ENCODE measurements around the gene CLIC4. TPM values are rescaled to one million over a fixed set of nuclear protein-coding genes. Genes with fewer than 3 reads are reported as not detected.

CLIC4 gene
- total RNA-seq, 1 experiment from 2014 or later: 62.7 TPM

DNA sequence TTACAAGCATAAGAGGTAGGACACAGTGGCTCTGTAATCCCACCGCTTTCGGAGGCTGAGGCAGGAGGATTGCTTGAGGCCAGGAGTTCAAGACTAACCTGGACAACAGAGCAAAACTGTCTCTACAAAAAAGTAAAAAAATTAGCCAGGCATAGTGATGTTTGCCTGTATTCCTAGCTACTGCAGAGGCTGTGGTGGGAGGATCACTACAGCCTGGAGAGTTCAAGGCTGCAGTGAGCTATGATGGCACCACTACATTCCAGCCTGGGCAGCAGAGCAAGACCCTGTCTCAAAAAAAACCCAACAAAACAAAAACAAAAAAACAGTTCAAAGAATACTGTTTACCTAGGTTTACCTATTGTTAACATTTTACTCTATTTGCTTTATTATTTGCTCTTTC lies 37.4 kb downstream of the CLIC4 start:
- H3K27me3 Mint-ChIP-seq (ENCODE audit: unreplicated experiment): no peaks in the 10 kb centered on the region
- TF ChIP-seq, protein P1, sequence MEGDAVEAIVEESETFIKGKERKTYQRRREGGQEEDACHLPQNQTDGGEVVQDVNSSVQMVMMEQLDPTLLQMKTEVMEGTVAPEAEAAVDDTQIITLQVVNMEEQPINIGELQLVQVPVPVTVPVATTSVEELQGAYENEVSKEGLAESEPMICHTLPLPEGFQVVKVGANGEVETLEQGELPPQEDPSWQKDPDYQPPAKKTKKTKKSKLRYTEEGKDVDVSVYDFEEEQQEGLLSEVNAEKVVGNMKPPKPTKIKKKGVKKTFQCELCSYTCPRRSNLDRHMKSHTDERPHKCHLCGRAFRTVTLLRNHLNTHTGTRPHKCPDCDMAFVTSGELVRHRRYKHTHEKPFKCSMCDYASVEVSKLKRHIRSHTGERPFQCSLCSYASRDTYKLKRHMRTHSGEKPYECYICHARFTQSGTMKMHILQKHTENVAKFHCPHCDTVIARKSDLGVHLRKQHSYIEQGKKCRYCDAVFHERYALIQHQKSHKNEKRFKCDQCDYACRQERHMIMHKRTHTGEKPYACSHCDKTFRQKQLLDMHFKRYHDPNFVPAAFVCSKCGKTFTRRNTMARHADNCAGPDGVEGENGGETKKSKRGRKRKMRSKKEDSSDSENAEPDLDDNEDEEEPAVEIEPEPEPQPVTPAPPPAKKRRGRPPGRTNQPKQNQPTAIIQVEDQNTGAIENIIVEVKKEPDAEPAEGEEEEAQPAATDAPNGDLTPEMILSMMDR (IDR thresholded peaks at IDR 0.05; ENCODE audit: unreplicated experiment): no peak
- DNase-seq: no peak
- H3K36me3 Mint-ChIP-seq (ENCODE audit: insufficient read depth, unreplicated experiment): peaks cover 4% of the 10 kb centered on the region
- no TSS peak for BruUV-seq (replicated peaks)
- peaks cover 15% of the 10 kb centered on the region for H3K4me1 Mint-ChIP-seq (ENCODE audit: low read depth, unreplicated experiment)
- intact Hi-C loops (cut with micrococcal nuclease; ENCODE audit: unreplicated experiment): no loop called here
- H3K9me3 Mint-ChIP-seq (ENCODE audit: low read depth, unreplicated experiment): no peaks in the 10 kb centered on the region
- CTCF ChIA-PET: no interaction called here
- no peak overlapping the region for H3K27ac Mint-ChIP-seq (ENCODE audit: unreplicated experiment)
- H3K4me3 Mint-ChIP-seq (ENCODE audit: low read depth, unreplicated experiment): no peak overlapping the region

DNA sequence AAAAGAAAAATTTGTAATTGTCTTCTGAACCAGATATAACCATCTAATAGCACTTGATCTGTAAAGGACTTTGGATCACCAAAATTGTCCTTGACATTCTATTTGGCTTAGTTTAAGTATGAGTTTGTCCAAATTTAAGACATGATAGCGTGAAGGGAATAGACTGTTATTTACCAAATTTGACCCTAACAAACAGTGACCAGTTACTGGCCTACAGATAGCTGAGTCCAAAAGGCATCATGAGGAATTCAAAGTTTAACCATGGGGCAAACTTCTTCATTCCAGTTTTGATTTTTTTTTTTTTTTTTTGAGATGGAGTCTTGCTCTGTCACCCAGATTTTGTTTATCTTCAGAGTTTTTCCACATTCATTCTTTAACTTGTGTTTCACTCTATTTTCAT lies 38.5 kb downstream of the CLIC4 start:
- no TSS peak for BruUV-seq (replicated peaks)
- Mint-ChIP-seq H3K36me3 (ENCODE audit: insufficient read depth, unreplicated experiment) (peaks cover 4% of the 10 kb centered on the region), H3K4me3 (ENCODE audit: low read depth, unreplicated experiment) (no peak overlapping the region), H3K9me3 (ENCODE audit: low read depth, unreplicated experiment) (no peaks in the 10 kb centered on the region), H3K4me1 (ENCODE audit: low read depth, unreplicated experiment) (peaks cover 15% of the 10 kb centered on the region), H3K27me3 (ENCODE audit: unreplicated experiment) (no peaks in the 10 kb centered on the region), H3K27ac (ENCODE audit: unreplicated experiment) (no peak overlapping the region)
- TF ChIP-seq, protein P1 (IDR thresholded peaks at IDR 0.05; ENCODE audit: unreplicated experiment): no peak
- DNase-seq: no peak
- intact Hi-C loops (cut with micrococcal nuclease; ENCODE audit: unreplicated experiment): no loop called here
- CTCF ChIA-PET: no interaction called here

DNA sequence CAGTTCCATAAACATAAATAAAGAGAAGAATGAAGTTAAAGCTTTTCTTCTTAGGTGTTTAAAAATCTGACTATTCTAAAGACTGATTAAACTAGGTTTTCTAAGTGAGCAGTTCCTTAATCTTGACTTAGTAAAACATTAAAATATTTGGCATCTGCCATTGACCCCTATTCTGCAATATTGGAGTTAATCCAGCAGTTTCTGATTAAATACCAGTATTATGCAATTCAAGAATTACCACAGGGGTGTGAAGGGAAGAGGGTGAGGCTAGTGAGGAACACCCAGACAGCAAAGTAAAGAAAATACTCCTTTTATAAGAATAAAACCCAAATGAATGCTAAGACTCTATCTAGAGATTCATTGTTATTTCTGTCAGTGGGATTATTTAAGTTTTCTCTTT lies 40.9 kb downstream of the CLIC4 start:
- no peaks in the 10 kb centered on the region for H3K27me3 Mint-ChIP-seq (ENCODE audit: unreplicated experiment)
- BruUV-seq (replicated peaks): no TSS peak
- peaks cover 4% of the 10 kb centered on the region for H3K36me3 Mint-ChIP-seq (ENCODE audit: insufficient read depth, unreplicated experiment)
- H3K4me1 Mint-ChIP-seq (ENCODE audit: low read depth, unreplicated experiment): no peaks in the 10 kb centered on the region
- H3K27ac Mint-ChIP-seq (ENCODE audit: unreplicated experiment): peak overlapping the region; percentile 39
- H3K9me3 Mint-ChIP-seq (ENCODE audit: low read depth, unreplicated experiment): no peaks in the 10 kb centered on the region
- no peak for DNase-seq
- CTCF ChIA-PET: interaction anchor here (0.6 kb wide), 1 partner anchor 41 kb away, joined by 3 read pairs; the partner anchor contains the start of gene CLIC4
- no peak overlapping the region for H3K4me3 Mint-ChIP-seq (ENCODE audit: low read depth, unreplicated experiment)
- TF ChIP-seq, protein P1 (IDR thresholded peaks at IDR 0.05; ENCODE audit: unreplicated experiment): no peak
- intact Hi-C loops (cut with micrococcal nuclease; ENCODE audit: unreplicated experiment): no loop called here

DNA sequence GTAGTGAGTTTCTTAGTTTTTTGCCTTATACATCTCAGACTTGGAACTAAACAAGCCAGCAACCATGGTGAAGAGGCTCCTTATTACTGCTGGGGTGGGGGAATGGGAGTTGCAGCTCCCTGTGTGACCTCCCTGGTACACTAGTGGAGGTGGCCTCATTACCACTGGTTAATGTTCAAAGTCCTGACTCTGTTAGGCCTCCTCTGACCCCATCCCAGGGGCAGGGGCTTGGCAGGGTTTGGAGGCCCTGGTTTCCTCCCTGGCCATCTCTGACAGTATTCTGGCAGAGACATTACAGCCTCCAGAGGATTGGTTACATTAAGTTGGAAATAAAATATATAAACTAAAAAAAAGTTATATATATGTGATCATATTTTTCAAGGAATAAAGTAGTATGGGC lies 45.2 kb downstream of the CLIC4 start:
- intact Hi-C loops (cut with micrococcal nuclease; ENCODE audit: unreplicated experiment): no loop called here
- Mint-ChIP-seq H3K4me1 (ENCODE audit: low read depth, unreplicated experiment) (peaks cover 16% of the 10 kb centered on the region), H3K4me3 (ENCODE audit: low read depth, unreplicated experiment) (no peak overlapping the region), H3K36me3 (ENCODE audit: insufficient read depth, unreplicated experiment) (peaks cover 4% of the 10 kb centered on the region), H3K27me3 (ENCODE audit: unreplicated experiment) (no peaks in the 10 kb centered on the region), H3K9me3 (ENCODE audit: low read depth, unreplicated experiment) (no peaks in the 10 kb centered on the region), H3K27ac (ENCODE audit: unreplicated experiment) (no peak overlapping the region)
- TF ChIP-seq, protein P1 (IDR thresholded peaks at IDR 0.05; ENCODE audit: unreplicated experiment): no peak
- no peak for DNase-seq
- BruUV-seq (replicated peaks): no TSS peak
- CTCF ChIA-PET: no interaction called here

Measured in Calu3 (cell line).